HEK293 (cell line): ENCODE measurements around the gene MRLN.

Experiments
- CTCF ChIA-PET: fragments of 350-600 bp; formaldehyde crosslinking; extraction: SDS; loops from one replicate; lab custom pipeline; 2021; ENCODE audit warnings: antibody characterized with exemption; lab: Yijun Ruan, JAX
- POLR2A ChIA-PET: fragments of 300-600 bp; formaldehyde crosslinking; extraction: SDS; loops from one replicate; lab custom pipeline; 2020; ENCODE audit warnings: antibody characterized with exemption, inconsistent platforms; lab: Yijun Ruan, JAX
- H3K27ac ChIP-seq: fragments of 200-500 bp; sonication (Bioruptor generic); 2 replicates; pipeline ENCODE4 v1.5.1; 2014; ENCODE audit warnings: low read depth, low read length, control low read depth, inconsistent platforms; ENCODE audit errors: extremely low read depth
- H3K36me3 ChIP-seq, 2 experiments: fragments of 200-500 bp in 1 of 2; sonication (Bioruptor generic) in 1 of 2; 1 replicate in 1 of 2; 2 replicates in 1 of 2; pipeline ENCODE4 v1.5.1; 2014 to 2017; ENCODE audit warnings: inconsistent platforms in 2 of 2, low read length in 2 of 2; ENCODE audit not compliant: control insufficient read depth in 2 of 2, insufficient read depth in 1 of 2
- H3K4me1 ChIP-seq: fragments of 200-500 bp; sonication (Bioruptor generic); 2 replicates; pipeline ENCODE4 v1.5.1; 2014; ENCODE audit warnings: mild to moderate bottlenecking, low read length, inconsistent platforms; ENCODE audit not compliant: control insufficient read depth, insufficient read depth
- H3K4me3 ChIP-seq: 2 replicates; pipeline ENCODE4 v1.5.1; 2011; ENCODE audit warnings: low read depth, mild to moderate bottlenecking, control low read depth, low read length, moderate library complexity
- H3K9me3 ChIP-seq: fragments of 200-500 bp; sonication (Bioruptor generic); 2 replicates; pipeline ENCODE4 v1.5.1; 2014; ENCODE audit warnings: low read depth, low read length, inconsistent platforms; ENCODE audit not compliant: control insufficient read depth, insufficient read depth
- HOXD13 ChIP-seq: sonication (generic); formaldehyde crosslinking; IDR thresholded peaks from 2 replicates; pipeline ENCODE4 v1.8.0; 2022; ENCODE audit warnings: missing genetic modification reagents, borderline replicate concordance
- REPIN1 ChIP-seq: fragments of 450-650 bp; formaldehyde crosslinking; IDR thresholded peaks from 2 replicates; pipeline ENCODE4 v1.5.1; 2017; ENCODE audit warnings: missing biosample characterization, missing genetic modification characterization, low read depth
- SALL2 ChIP-seq: fragments of 450-650 bp; formaldehyde crosslinking; IDR thresholded peaks from 2 replicates; pipeline ENCODE4 v1.5.0; 2017; ENCODE audit warnings: missing biosample characterization, mild to moderate bottlenecking, missing genetic modification characterization, borderline replicate concordance
- SCRT1 ChIP-seq: fragments of 450-650 bp; formaldehyde crosslinking; IDR thresholded peaks from 2 replicates; pipeline ENCODE4 v1.5.1; 2016; ENCODE audit warnings: missing biosample characterization, missing genetic modification characterization, borderline replicate concordance
- SCRT2 ChIP-seq: fragments of 450-650 bp; formaldehyde crosslinking; IDR thresholded peaks from 2 replicates; pipeline ENCODE4 v1.5.1; 2016; ENCODE audit warnings: missing biosample characterization, missing genetic modification characterization
- ZBTB8A ChIP-seq: fragments of 450-650 bp; formaldehyde crosslinking; IDR thresholded peaks from 2 replicates; pipeline ENCODE4 v1.5.1; 2016; ENCODE audit warnings: missing biosample characterization, missing genetic modification characterization
- ZFHX2 ChIP-seq: fragments of 450-650 bp; formaldehyde crosslinking; conservative IDR thresholded peaks from 2 replicates; pipeline ENCODE4 v1.5.1; 2016; ENCODE audit warnings: missing biosample characterization, missing genetic modification characterization
- ZFP3 ChIP-seq: fragments of 450-650 bp; formaldehyde crosslinking; IDR thresholded peaks from 2 replicates; pipeline ENCODE4 v1.5.1; 2016; ENCODE audit warnings: low read depth, missing biosample characterization, missing genetic modification characterization
- ZFP37 ChIP-seq: fragments of 450-650 bp; formaldehyde crosslinking; IDR thresholded peaks from 2 replicates; pipeline ENCODE4 v1.5.1; 2016; ENCODE audit warnings: missing biosample characterization, missing genetic modification characterization
- ZNF112 ChIP-seq: fragments of 450-650 bp; formaldehyde crosslinking; IDR thresholded peaks from 2 replicates; pipeline ENCODE4 v1.5.0; 2017; ENCODE audit warnings: missing biosample characterization, missing genetic modification characterization
- ZNF132 ChIP-seq: fragments of 450-650 bp; formaldehyde crosslinking; IDR thresholded peaks from 2 replicates; pipeline ENCODE4 v1.5.1; 2017; ENCODE audit warnings: missing biosample characterization, missing genetic modification characterization, borderline replicate concordance
- ZNF169 ChIP-seq: fragments of 450-650 bp; formaldehyde crosslinking; IDR thresholded peaks from 2 replicates; pipeline ENCODE4 v1.5.1; 2016; ENCODE audit warnings: missing biosample characterization, missing genetic modification characterization
- ZNF174 ChIP-seq: fragments of 450-650 bp; formaldehyde crosslinking; IDR thresholded peaks from 2 replicates; pipeline ENCODE4 v1.5.0; 2017; ENCODE audit warnings: missing biosample characterization, mild to moderate bottlenecking, missing genetic modification characterization
- ZNF19 ChIP-seq: fragments of 450-650 bp; formaldehyde crosslinking; IDR thresholded peaks from 2 replicates; pipeline ENCODE4; 2016; ENCODE audit warnings: missing biosample characterization, missing genetic modification characterization, low read depth
- ZNF202 ChIP-seq: fragments of 450-650 bp; formaldehyde crosslinking; IDR thresholded peaks from 2 replicates; pipeline ENCODE4 v1.5.1; 2016; ENCODE audit warnings: missing biosample characterization, missing genetic modification characterization, borderline replicate concordance
- ZNF221 ChIP-seq: fragments of 450-650 bp; formaldehyde crosslinking; IDR thresholded peaks from 2 replicates; pipeline ENCODE4 v1.5.1; 2017; ENCODE audit warnings: missing biosample characterization, missing genetic modification characterization, borderline replicate concordance
- ZNF302 ChIP-seq: fragments of 450-650 bp; formaldehyde crosslinking; IDR thresholded peaks from 2 replicates; pipeline ENCODE4 v1.5.1; 2016; ENCODE audit warnings: missing biosample characterization, missing genetic modification characterization, low read depth
- ZNF560 ChIP-seq: fragments of 450-650 bp; formaldehyde crosslinking; IDR thresholded peaks from 2 replicates; pipeline ENCODE4 v1.5.1; 2017; ENCODE audit warnings: missing biosample characterization, missing genetic modification characterization, borderline replicate concordance
- ZNF670 ChIP-seq: fragments of 450-650 bp; formaldehyde crosslinking; IDR thresholded peaks from 2 replicates; pipeline ENCODE4 v1.5.1; 2016; ENCODE audit warnings: missing biosample characterization, missing genetic modification characterization, low read depth
- ZNF747 ChIP-seq: fragments of 450-650 bp; formaldehyde crosslinking; IDR thresholded peaks from 2 replicates; pipeline ENCODE4 v1.5.1; 2016; ENCODE audit warnings: missing biosample characterization, missing genetic modification characterization
- ZNF791 ChIP-seq: fragments of 450-650 bp; formaldehyde crosslinking; IDR thresholded peaks from 2 replicates; pipeline ENCODE4 v1.5.1; 2016; ENCODE audit warnings: missing biosample characterization, missing genetic modification characterization
- ZNF830 ChIP-seq: fragments of 450-650 bp; IDR thresholded peaks from 2 replicates; pipeline ENCODE4 v1.5.0; 2018; ENCODE audit warnings: missing biosample characterization, missing genetic modification characterization, low read depth, mild to moderate bottlenecking, moderate library complexity
- TF ChIP-seq, protein P1 (sequence below): IDR thresholded peaks from 2 replicates; pipeline ENCODE4 v1.6.1; 2011; ENCODE audit warnings: mild to moderate bottlenecking, low read depth, low read length, borderline replicate concordance
- TF ChIP-seq, protein P2 (sequence below): fragments of 450-650 bp; formaldehyde crosslinking; IDR thresholded peaks from 2 replicates; pipeline ENCODE4 v1.5.1; 2016; ENCODE audit warnings: missing biosample characterization, missing genetic modification characterization
- TF ChIP-seq, protein P3 (sequence below): fragments of 450-650 bp; formaldehyde crosslinking; IDR thresholded peaks from 2 replicates; pipeline ENCODE4 v1.5.1; 2016; ENCODE audit warnings: missing biosample characterization, missing genetic modification characterization
- TF ChIP-seq, protein P4 (sequence below): fragments of 450-650 bp; formaldehyde crosslinking; IDR thresholded peaks from 2 replicates; pipeline ENCODE4 v1.5.1; 2016; ENCODE audit warnings: missing biosample characterization, missing genetic modification characterization
- TF ChIP-seq, protein P5 (sequence below): fragments of 450-650 bp; formaldehyde crosslinking; IDR thresholded peaks from 2 replicates; pipeline ENCODE4 v1.5.1; 2016; ENCODE audit warnings: missing biosample characterization, missing genetic modification characterization, low read depth

MRLN gene

DNA sequence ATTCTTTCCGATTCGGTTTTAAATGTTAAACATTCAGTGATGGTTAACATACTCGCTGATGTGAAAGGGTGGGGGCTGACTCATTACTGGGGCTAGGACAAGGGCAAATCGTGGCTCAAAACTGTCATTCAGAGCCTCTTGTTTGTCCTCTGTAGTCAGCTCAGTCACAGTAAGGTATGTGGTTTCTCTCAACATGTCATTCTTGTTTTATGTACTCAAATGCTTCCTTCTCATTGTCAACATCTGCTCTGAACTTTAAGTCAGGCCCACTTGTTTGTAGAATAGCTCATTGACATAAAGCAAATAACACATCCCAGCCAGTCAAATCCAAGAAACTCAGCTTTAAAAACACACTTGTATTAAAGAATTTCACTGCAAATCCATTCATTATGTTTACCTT lies 50.9 kb downstream of the MRLN start:
- TF ChIP-seq, protein P1, sequence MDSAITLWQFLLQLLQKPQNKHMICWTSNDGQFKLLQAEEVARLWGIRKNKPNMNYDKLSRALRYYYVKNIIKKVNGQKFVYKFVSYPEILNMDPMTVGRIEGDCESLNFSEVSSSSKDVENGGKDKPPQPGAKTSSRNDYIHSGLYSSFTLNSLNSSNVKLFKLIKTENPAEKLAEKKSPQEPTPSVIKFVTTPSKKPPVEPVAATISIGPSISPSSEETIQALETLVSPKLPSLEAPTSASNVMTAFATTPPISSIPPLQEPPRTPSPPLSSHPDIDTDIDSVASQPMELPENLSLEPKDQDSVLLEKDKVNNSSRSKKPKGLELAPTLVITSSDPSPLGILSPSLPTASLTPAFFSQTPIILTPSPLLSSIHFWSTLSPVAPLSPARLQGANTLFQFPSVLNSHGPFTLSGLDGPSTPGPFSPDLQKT, result no peak
- TF ChIP-seq ZNF791 (tag by site-specific recombination) (no peak), SALL2 (no peak), ZBTB8A (no peak), SCRT2 (tag by site-specific recombination) (no peak), ZNF202 (tag by site-specific recombination) (no peak), ZFP3 (no peak), ZNF221 (tag by site-specific recombination) (no peak), ZFP37 (no peak), ZNF830 (tag by site-specific recombination) (no peak), ZNF19 (no peak), ZNF670 (tag by site-specific recombination) (no peak), ZNF132 (tag by site-specific recombination) (no peak), ZFHX2 (no peak), SCRT1 (tag by site-specific recombination) (no peak), HOXD13 (no peak), ZNF560 (no peak)
- Histone ChIP-seq H3K4me3 (no peak overlapping the region), H3K27ac (no peak overlapping the region), H3K4me1 (no peaks in the 10 kb centered on the region), H3K36me3 (no peaks in the 10 kb centered on the region), H3K9me3 (no peaks in the 10 kb centered on the region)
- POLR2A ChIA-PET, result no interaction called here
- CTCF ChIA-PET, result interaction anchor here (1.6 kb wide), 1 partner anchor 76 kb away, joined by 4 read pairs; no protein-coding TSS in a partner anchor

DNA sequence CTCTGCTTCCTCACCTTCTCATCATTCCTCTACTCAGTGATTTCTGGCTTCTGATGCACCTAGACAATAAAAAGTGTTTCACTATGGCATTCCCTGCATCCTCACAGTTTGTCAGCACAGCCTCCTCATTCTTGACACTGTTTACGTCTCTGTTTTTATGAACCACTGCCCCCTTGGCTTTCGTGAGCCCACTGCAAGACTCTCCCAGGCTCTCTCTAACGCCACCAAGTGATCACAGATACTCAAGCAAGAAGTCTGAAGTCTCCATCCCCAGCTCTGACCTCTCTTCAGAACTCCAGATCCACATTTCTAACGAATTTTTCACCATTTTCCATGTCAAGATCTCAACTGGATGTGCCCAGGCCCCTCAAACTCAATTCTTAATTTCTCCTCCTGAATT lies 52.5 kb downstream of the MRLN start:
- CTCF ChIA-PET, result interaction anchor here (0.5 to 1.5 kb wide), 9 partner anchors 8 to 144 kb away, joined by 3 to 5 read pairs (median 3); partner anchors contain the start of gene SLC16A9
- no peaks in the 10 kb centered on the region for H3K4me1 ChIP-seq
- no peak overlapping the region for H3K4me3 ChIP-seq
- POLR2A ChIA-PET, result no interaction called here
- H3K27ac ChIP-seq, result no peak overlapping the region
- no peaks in the 10 kb centered on the region for H3K9me3 ChIP-seq
- TF ChIP-seq, protein P2, sequence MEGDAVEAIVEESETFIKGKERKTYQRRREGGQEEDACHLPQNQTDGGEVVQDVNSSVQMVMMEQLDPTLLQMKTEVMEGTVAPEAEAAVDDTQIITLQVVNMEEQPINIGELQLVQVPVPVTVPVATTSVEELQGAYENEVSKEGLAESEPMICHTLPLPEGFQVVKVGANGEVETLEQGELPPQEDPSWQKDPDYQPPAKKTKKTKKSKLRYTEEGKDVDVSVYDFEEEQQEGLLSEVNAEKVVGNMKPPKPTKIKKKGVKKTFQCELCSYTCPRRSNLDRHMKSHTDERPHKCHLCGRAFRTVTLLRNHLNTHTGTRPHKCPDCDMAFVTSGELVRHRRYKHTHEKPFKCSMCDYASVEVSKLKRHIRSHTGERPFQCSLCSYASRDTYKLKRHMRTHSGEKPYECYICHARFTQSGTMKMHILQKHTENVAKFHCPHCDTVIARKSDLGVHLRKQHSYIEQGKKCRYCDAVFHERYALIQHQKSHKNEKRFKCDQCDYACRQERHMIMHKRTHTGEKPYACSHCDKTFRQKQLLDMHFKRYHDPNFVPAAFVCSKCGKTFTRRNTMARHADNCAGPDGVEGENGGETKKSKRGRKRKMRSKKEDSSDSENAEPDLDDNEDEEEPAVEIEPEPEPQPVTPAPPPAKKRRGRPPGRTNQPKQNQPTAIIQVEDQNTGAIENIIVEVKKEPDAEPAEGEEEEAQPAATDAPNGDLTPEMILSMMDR (tag by site-specific recombination), result peak; percentile 72
- TF ChIP-seq ZNF169 (tag by site-specific recombination), result no peak
- no peaks in the 10 kb centered on the region for H3K36me3 ChIP-seq

DNA sequence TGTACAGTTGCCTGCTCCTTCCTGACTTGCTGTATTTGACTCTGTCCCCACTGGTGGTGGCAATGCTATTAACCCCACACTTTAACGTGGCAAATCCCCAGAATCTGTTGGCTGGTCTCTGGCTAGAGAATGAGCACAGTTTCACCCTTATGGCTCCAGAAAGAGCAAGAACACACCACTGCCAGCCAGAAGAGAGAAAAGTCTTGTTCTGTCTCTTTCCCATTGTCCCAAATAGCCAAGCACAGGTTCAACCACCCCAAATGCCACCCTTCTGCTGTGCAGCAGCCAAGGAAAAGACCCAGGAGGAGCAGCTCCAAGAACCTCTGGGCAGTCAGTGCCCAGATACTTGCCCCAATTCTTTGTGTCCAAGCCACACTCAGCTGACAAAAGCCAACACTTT lies 54.9 kb downstream of the MRLN start:
- POLR2A ChIA-PET, result no interaction called here
- CTCF ChIA-PET, result no interaction called here
- no peak overlapping the region for H3K4me3 ChIP-seq
- no peaks in the 10 kb centered on the region for H3K9me3 ChIP-seq
- H3K27ac ChIP-seq, result no peak overlapping the region
- H3K36me3 ChIP-seq, result no peaks in the 10 kb centered on the region
- no peaks in the 10 kb centered on the region for H3K4me1 ChIP-seq
- TF ChIP-seq, protein P3, sequence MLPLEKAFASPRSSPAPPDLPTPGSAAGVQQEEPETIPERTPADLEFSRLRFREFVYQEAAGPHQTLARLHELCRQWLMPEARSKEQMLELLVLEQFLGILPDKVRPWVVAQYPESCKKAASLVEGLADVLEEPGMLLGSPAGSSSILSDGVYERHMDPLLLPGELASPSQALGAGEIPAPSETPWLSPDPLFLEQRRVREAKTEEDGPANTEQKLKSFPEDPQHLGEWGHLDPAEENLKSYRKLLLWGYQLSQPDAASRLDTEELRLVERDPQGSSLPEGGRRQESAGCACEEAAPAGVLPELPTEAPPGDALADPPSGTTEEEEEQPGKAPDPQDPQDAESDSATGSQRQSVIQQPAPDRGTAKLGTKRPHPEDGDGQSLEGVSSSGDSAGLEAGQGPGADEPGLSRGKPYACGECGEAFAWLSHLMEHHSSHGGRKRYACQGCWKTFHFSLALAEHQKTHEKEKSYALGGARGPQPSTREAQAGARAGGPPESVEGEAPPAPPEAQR, result no peak
- TF ChIP-seq ZNF747 (no peak), REPIN1 (tag by site-specific recombination) (no peak), ZNF302 (tag by site-specific recombination) (no peak), ZNF174 (tag by site-specific recombination) (no peak), ZNF112 (tag by site-specific recombination) (no peak)
- TF ChIP-seq, protein P4, sequence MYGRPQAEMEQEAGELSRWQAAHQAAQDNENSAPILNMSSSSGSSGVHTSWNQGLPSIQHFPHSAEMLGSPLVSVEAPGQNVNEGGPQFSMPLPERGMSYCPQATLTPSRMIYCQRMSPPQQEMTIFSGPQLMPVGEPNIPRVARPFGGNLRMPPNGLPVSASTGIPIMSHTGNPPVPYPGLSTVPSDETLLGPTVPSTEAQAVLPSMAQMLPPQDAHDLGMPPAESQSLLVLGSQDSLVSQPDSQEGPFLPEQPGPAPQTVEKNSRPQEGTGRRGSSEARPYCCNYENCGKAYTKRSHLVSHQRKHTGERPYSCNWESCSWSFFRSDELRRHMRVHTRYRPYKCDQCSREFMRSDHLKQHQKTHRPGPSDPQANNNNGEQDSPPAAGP (tag by site-specific recombination), result no peak
- TF ChIP-seq, protein P5, sequence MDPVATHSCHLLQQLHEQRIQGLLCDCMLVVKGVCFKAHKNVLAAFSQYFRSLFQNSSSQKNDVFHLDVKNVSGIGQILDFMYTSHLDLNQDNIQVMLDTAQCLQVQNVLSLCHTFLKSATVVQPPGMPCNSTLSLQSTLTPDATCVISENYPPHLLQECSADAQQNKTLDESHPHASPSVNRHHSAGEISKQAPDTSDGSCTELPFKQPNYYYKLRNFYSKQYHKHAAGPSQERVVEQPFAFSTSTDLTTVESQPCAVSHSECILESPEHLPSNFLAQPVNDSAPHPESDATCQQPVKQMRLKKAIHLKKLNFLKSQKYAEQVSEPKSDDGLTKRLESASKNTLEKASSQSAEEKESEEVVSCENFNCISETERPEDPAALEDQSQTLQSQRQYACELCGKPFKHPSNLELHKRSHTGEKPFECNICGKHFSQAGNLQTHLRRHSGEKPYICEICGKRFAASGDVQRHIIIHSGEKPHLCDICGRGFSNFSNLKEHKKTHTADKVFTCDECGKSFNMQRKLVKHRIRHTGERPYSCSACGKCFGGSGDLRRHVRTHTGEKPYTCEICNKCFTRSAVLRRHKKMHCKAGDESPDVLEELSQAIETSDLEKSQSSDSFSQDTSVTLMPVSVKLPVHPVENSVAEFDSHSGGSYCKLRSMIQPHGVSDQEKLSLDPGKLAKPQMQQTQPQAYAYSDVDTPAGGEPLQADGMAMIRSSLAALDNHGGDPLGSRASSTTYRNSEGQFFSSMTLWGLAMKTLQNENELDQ (tag by site-specific recombination), result no peak
